ENCODE data around the gene CLCN1. TPM values are rescaled to one million over a fixed set of nuclear protein-coding genes. Genes with fewer than 3 reads are reported as not detected.
A peak's percentile ranks its signal among the peaks of the same experiment; 100 is the strongest.

The CLCN1 gene
- polyA plus RNA-seq, 4 donors: 0.05 to 0.17 (median 0.14) TPM

GRCh38 chr7:143329471-143330170, 13.7 kb downstream of the CLCN1 start:
- no peak for DNase-seq (ENCODE audit: low read depth in 4 of 4, low spot score in 2 of 4)

GRCh38 chr7:143331179-143331801, 15.4 kb downstream of the CLCN1 start:
- no peak for DNase-seq (ENCODE audit: low read depth in 4 of 4, low spot score in 2 of 4)

GRCh38 chr7:143334244-143334643, 18.3 kb downstream of the CLCN1 start:
- no peak for DNase-seq (ENCODE audit: low read depth in 4 of 4, low spot score in 2 of 4)

GRCh38 chr7:143337216-143337615, 21.3 kb downstream of the CLCN1 start:
- no peak for DNase-seq (ENCODE audit: low read depth in 4 of 4, low spot score in 2 of 4)

- no peak for DNase-seq (ENCODE audit: low read depth in 4 of 4, low spot score in 2 of 4)
Measured at GRCh38 chr7:143341842-143342241, 25.9 kb downstream of the CLCN1 start.

GRCh38 chr7:143343596-143343995, 27.7 kb downstream of the CLCN1 start:
- DNase-seq (ENCODE audit: low read depth in 4 of 4, low spot score in 2 of 4): no peak

- DNase-seq (ENCODE audit: low read depth in 4 of 4, low spot score in 2 of 4): peak in 2 of 4 donors; percentile 41
Measured at GRCh38 chr7:143345428-143345900, 29.6 kb downstream of the CLCN1 start.

GRCh38 chr7:143346018-143346417, 30.1 kb downstream of the CLCN1 start:
- no peak for DNase-seq (ENCODE audit: low read depth in 4 of 4, low spot score in 2 of 4)

GRCh38 chr7:143347950-143348349, 32.0 kb downstream of the CLCN1 start:
- no peak for DNase-seq (ENCODE audit: low read depth in 4 of 4, low spot score in 2 of 4)

- no peak for DNase-seq (ENCODE audit: low read depth in 4 of 4, low spot score in 2 of 4)
Measured at GRCh38 chr7:143351060-143351459, 35.1 kb downstream of the CLCN1 start.

GRCh38 chr7:143351574-143351973, 35.7 kb downstream of the CLCN1 start:
- no peak for DNase-seq (ENCODE audit: low read depth in 4 of 4, low spot score in 2 of 4)

GRCh38 chr7:143352531-143353002, 36.7 kb downstream of the CLCN1 start:
- DNase-seq (ENCODE audit: low read depth in 4 of 4, low spot score in 2 of 4): no peak

- no peak for DNase-seq (ENCODE audit: low read depth in 4 of 4, low spot score in 2 of 4)
Measured at GRCh38 chr7:143354376-143354775, 38.5 kb downstream of the CLCN1 start.

GRCh38 chr7:143354965-143355364, 39.1 kb downstream of the CLCN1 start:
- no peak for DNase-seq (ENCODE audit: low read depth in 4 of 4, low spot score in 2 of 4)

GRCh38 chr7:143355450-143356385, 39.8 kb downstream of the CLCN1 start:
- no peak for DNase-seq (ENCODE audit: low read depth in 4 of 4, low spot score in 2 of 4)

GRCh38 chr7:143356414-143357050, 40.6 kb downstream of the CLCN1 start:
- DNase-seq (ENCODE audit: low read depth in 4 of 4, low spot score in 2 of 4): no peak

- no peak for DNase-seq (ENCODE audit: low read depth in 4 of 4, low spot score in 2 of 4)
Measured at GRCh38 chr7:143358626-143359025, 42.7 kb downstream of the CLCN1 start.

GRCh38 chr7:143359771-143360353, 44.0 kb downstream of the CLCN1 start:
- no peak for DNase-seq (ENCODE audit: low read depth in 4 of 4, low spot score in 2 of 4)

- no peak for DNase-seq (ENCODE audit: low read depth in 4 of 4, low spot score in 2 of 4)
Measured at GRCh38 chr7:143360788-143361551, 45.1 kb downstream of the CLCN1 start.
